Stimulated activated naive CD4-positive, alpha-beta T cell (primary cell): ENCODE measurements around the gene CNTF.

ENCODE experiments used
- DNase-seq, 6 experiments: peaks; one replicate each; lab custom pipeline; 2025; lab: John Stamatoyannopoulos, UW

The CNTF gene

GRCh38 chr11:58641803-58642581, 19.5 kb downstream of the CNTF start:
- no peak for DNase-seq

DNA sequence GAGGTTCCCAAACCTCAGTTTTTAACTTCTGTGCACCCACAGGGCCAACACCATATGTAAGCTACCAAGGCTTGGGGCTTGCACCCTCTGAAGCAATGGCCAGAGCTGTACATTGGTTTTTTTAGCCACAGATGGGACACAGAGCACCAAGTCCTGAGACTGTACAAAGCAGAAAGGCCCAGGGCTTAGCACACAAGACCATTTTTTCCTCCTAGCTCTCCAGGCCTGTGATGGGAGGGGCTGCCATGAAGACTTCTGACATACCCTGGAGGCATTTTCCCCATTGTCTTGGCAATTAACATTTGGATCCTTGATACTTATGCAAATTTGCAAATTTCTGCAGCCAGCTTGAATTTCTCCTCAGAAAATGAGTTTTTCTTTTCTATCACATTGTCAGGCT, 23.4 kb downstream of the CNTF start:
- no peak for DNase-seq

- DNase-seq: no peak
Observed at GRCh38 chr11:58647141-58647699, 24.8 kb downstream of the CNTF start.

GRCh38 chr11:58647866-58648265, 25.4 kb downstream of the CNTF start:
- no peak for DNase-seq

DNA sequence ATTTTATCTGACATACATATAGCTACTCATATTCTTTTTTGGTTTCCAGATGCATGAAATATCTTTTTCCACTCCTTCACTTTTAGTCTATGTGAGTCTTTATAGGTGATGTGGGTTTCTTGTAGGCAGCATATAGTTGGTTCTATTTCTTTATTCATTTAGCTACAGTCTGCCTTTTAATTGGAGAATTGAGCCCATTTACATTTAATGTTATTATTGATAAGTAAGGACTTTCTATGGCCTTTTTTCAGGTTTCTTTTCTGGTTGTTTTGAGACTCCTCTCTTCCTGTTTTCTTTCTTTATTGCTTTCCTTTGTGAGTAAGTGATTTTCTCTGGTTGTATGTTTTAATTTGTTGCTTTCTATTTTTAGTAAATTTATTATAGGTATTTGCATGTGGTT, 27.2 kb downstream of the CNTF start:
- no peak for DNase-seq

DNA sequence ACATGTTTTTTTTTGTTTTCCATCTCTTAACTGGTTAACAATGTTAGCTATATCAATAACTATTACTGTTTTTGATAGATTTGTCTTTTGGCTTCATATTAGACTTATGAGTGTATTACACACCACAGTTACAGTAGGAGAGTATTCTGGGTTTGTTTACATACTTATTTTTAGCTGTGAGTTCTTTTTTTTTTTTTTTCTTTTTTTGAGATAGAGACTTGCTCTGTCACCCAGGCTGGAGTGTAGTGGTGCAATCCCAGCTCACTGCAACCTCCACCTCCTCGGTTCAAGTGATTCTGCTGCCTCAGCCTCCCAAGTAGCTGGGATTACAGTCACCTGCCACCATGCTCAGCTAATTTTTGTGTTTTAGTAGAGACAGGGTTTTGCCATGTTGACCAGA, 28.0 kb downstream of the CNTF start:
- no peak for DNase-seq

GRCh38 chr11:58652726-58653280, 30.3 kb downstream of the CNTF start:
- DNase-seq: no peak

- DNase-seq: peak; percentile 46 to 80 (median 70)
Observed at GRCh38 chr11:58654079-58654907, 31.8 kb downstream of the CNTF start.

DNA sequence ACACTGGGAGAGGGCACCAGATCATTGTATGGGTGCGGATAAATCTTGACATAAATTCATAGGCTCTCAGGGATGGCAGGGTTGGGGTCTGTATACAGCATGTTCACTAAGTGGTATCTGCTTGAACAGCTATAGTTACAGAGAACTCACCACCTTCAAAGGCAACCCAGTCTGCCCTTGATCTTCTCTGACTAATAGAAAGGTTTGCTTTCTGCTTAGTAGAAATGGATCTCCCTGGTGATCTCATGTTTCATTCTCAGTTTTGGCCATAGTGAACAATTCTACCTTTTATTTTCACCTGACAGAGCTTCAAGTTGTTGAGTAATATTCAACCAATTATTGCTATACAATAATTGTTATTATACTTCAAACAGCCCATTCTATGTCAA, 32.4 kb downstream of the CNTF start:
- no peak for DNase-seq

GRCh38 chr11:58656348-58656747, 33.9 kb downstream of the CNTF start:
- DNase-seq: no peak

GRCh38 chr11:58658623-58659022, 36.2 kb downstream of the CNTF start:
- DNase-seq: no peak

- DNase-seq: no peak
Observed at GRCh38 chr11:58659404-58659803, 36.9 kb downstream of the CNTF start.

DNA sequence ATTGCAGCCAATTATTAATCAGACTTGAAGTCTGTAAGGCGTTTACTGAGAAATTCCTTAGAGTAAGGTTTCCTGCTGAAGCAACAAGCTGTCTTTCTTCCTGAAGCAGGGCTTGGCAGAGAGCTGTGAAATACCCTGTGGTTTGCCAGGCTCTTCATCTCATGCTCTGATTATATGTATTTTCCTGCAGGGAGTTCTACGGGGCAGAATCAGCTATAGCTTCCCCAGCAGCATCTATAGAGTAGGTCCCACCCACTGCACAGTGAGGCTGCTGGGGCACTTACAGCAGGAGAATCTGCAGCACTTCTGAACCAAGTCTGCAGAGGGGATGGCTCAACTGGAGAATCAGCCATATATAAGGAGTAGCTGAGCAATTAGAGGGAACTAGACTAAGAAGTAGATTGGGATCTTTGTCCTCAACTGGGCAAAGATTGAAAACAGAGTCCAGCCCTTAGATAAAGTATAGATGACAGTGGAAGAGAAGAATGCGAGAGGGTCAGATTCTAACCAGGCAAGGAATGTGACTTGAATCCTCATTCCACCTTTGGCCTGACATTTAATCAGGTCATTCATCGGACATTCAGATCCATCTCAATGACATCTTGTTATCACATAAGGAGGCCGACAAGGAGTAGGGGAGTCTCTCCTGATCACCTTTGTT, 37.6 kb downstream of the CNTF start:
- no peak for DNase-seq

GRCh38 chr11:58671983-58672633, 49.6 kb downstream of the CNTF start:
- no peak for DNase-seq

DNA sequence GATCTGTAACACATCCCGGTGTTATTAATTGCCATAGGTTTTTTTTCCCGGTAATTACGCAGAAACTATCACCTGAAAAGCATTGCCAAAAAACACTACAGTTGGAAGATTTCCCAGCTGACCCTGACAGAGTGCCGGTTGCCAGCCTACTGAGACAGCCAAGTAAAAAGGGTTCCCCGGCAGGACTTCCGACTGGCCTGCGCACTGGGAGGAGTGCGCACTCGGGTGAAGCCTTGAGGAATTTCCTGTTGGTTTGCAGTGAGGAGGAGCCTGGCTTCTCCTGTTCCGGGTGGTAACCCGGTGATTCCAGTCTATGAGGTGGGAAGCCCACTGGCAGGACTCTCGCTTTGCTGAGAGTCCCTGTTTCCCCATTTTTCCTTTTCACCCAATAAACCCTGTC, 52.1 kb downstream of the CNTF start:
- DNase-seq: no peak
